Measurements from ENCODE around the gene SZT2. TPM values are rescaled to one million over a fixed set of nuclear protein-coding genes. Genes with fewer than 3 reads are reported as not detected.
"Not testable (repeated sequence)": the region's sequence is repeated elsewhere in the genome, so short reads cannot be mapped to it uniquely, and the experiment has no call there.

Gene SZT2
- total and polyA plus RNA-seq, 10 donors = 9.4 to 115 (median 72.4) TPM

- Histone ChIP-seq H3K27me3 (replicated peaks in 1 of 7) (no peaks in the 10 kb centered on the region), H3K4me3 (no peak overlapping the region), H3K27ac (no peak overlapping the region), H3K9me3 (no peaks in the 10 kb centered on the region), H3K36me3 (peaks cover 0 to 77% (median 51%) of the 10 kb centered on the region in 6 donors), H3K4me1 (peaks cover 0 to 5% (median 0%) of the 10 kb centered on the region in 6 donors)
- no peak for TF ChIP-seq CTCF (IDR thresholded peaks at IDR 0.05 in 8 of 11, conservative IDR thresholded peaks at IDR 0.05 in 3 of 11)
- no peak for TF ChIP-seq POLR2AphosphoS5 (IDR thresholded peaks at IDR 0.05)
- no peak for TF ChIP-seq POLR2A (IDR thresholded peaks at IDR 0.05)
- 80 to 97% (median 97%) methylated on average over 3 of the region's 3 CpGs for WGBS, 5 donors
- intact Hi-C loops (cut with DNase I; ENCODE audit: low total_unique reads) = no loop called here
- DNase-seq = no peak
Measured at GRCh38 chr1:43410571-43410970, 20.9 kb downstream of the SZT2 start.

GRCh38 chr1:43413426-43413825 lies 23.7 kb downstream of the SZT2 start:
- intact Hi-C loops (cut with DNase I; ENCODE audit: low total_unique reads); DNase-seq; H3K9me3 ChIP-seq; H3K4me3 ChIP-seq; H3K27ac ChIP-seq; H3K4me1 ChIP-seq; H3K27me3 ChIP-seq (replicated peaks in 1 of 7): not testable (repeated sequence)
- WGBS, 5 donors = 92 to 100% (median 98%) methylated on average over 1 of the region's 1 CpG
- H3K36me3 ChIP-seq = peaks cover 0 to 77% (median 43%) of the 10 kb centered on the region in 6 donors

GRCh38 chr1:43414634-43415223 lies 25.0 kb downstream of the SZT2 start:
- Histone ChIP-seq H3K4me3 (no peak overlapping the region), H3K27ac (no peak overlapping the region), H3K36me3 (peaks cover 5 to 77% (median 46%) of the 10 kb centered on the region in 6 donors), H3K27me3 (replicated peaks in 1 of 7) (no peaks in the 10 kb centered on the region), H3K4me1 (peaks cover 0 to 5% (median 0%) of the 10 kb centered on the region in 6 donors), H3K9me3 (no peaks in the 10 kb centered on the region)
- intact Hi-C loops (cut with DNase I; ENCODE audit: low total_unique reads) = loop anchor here (2.0 kb wide), 1 partner anchor 188 kb away; no protein-coding TSS in a partner anchor
- WGBS, 5 donors = 73 to 89% (median 81%) methylated on average over 5 of the region's 5 CpGs
- DNase-seq = no peak
- peak; percentile 60 to 89 (median 82) for TF ChIP-seq CTCF (IDR thresholded peaks at IDR 0.05 in 8 of 11, conservative IDR thresholded peaks at IDR 0.05 in 3 of 11)
- TF ChIP-seq POLR2A (IDR thresholded peaks at IDR 0.05) = no peak

- no peak for TF ChIP-seq CTCF (IDR thresholded peaks at IDR 0.05 in 8 of 11, conservative IDR thresholded peaks at IDR 0.05 in 3 of 11)
- TF ChIP-seq POLR2A (IDR thresholded peaks at IDR 0.05) = no peak
- TF ChIP-seq POLR2AphosphoS5 (IDR thresholded peaks at IDR 0.05) = no peak
- Histone ChIP-seq H3K4me3 (no peak overlapping the region), H3K36me3 (peaks cover 5 to 77% (median 55%) of the 10 kb centered on the region in 6 donors), H3K27me3 (replicated peaks in 1 of 7) (no peaks in the 10 kb centered on the region), H3K27ac (peak overlapping the region in 2 of 8 donors; percentile 2 to 36), H3K9me3 (no peaks in the 10 kb centered on the region), H3K4me1 (peaks cover 0 to 5% (median 0%) of the 10 kb centered on the region in 6 donors)
- intact Hi-C loops (cut with DNase I; ENCODE audit: low total_unique reads) = loop anchor here (2.0 kb wide), 1 partner anchor 189 kb away; no protein-coding TSS in a partner anchor
- no peak for DNase-seq
- 70 to 90% (median 81%) methylated on average over 5 of the region's 5 CpGs for WGBS, 5 donors
Measured at GRCh38 chr1:43415901-43416300, 26.2 kb downstream of the SZT2 start.

Data from spleen (tissue), 11 donors.